ENCODE measurements around the gene MOB2. TPM values are rescaled to one million over a fixed set of nuclear protein-coding genes. Genes with fewer than 3 reads are reported as not detected.

MOB2 gene
- total and polyA plus RNA-seq, 2 donors (not counting 1 experiment from before 2014, with no cell fraction given): 13.1 to 30.1 TPM

- no peak overlapping the region for H3K4me2 ChIP-seq (ENCODE audit: extremely low read depth, insufficient read depth, low read length)
- DNase-seq (ENCODE audit: low read depth in 2 of 2): no peak
These were observed 18.0 kb downstream of the MOB2 start for GRCh38 chr11:1468473-1469066.

GRCh38 chr11:1468002-1468401, 18.6 kb downstream of the MOB2 start:
- Histone ChIP-seq H3K36me3 (ENCODE audit: control insufficient read depth, insufficient read depth, low read length) (peaks cover 1% of the 10 kb centered on the region), H3K27ac (ENCODE audit: insufficient read depth, low read length) (no peak overlapping the region), H3K4me1 (ENCODE audit: control insufficient read depth, extremely low read depth, insufficient read depth, low read length) (no peaks in the 10 kb centered on the region), H3K79me2 (ENCODE audit: control insufficient read depth, insufficient read depth, low read length) (no peaks in the 10 kb centered on the region), H3K9me3 (ENCODE audit: control insufficient read depth, insufficient read depth, low read depth, low read length) (no peaks in the 10 kb centered on the region), H3K27me3 (ENCODE audit: control insufficient read depth, insufficient read depth, low read length) (no peaks in the 10 kb centered on the region), H3K4me2 (ENCODE audit: extremely low read depth, insufficient read depth, low read length) (no peak overlapping the region), H3K9ac (ENCODE audit: insufficient read depth, low read length) (no peak overlapping the region), H2AFZ (ENCODE audit: low read length) (no peak overlapping the region), H3K4me3 (replicated peaks in 1 of 4; ENCODE audit: control extremely low read depth in 1 of 4, insufficient read depth in 1 of 4, low read depth in 3 of 4, low read length in 4 of 4) (no peak overlapping the region), H4K20me1 (ENCODE audit: control insufficient read depth, extremely low read depth, insufficient read depth, low read length) (no peaks in the 10 kb centered on the region)
- no peak for DNase-seq (ENCODE audit: low read depth in 2 of 2)
- TF ChIP-seq CTCF (conservative IDR thresholded peaks at IDR 0.05 in 1 of 2, IDR thresholded peaks at IDR 0.05 in 1 of 2; ENCODE audit: low read depth in 1 of 2, low read length in 2 of 2) (no peak), EZH2 (IDR thresholded peaks at IDR 0.05; ENCODE audit: low read length, missing control alignments) (no peak)

More at GRCh38 chr11:1468473-1469066, 18.0 kb downstream of the MOB2 start:
- Histone ChIP-seq H3K4me1 (ENCODE audit: control insufficient read depth, extremely low read depth, insufficient read depth, low read length) (no peaks in the 10 kb centered on the region), H3K9me3 (ENCODE audit: control insufficient read depth, insufficient read depth, low read depth, low read length) (no peaks in the 10 kb centered on the region), H4K20me1 (ENCODE audit: control insufficient read depth, extremely low read depth, insufficient read depth, low read length) (no peaks in the 10 kb centered on the region), H3K27ac (ENCODE audit: insufficient read depth, low read length) (no peak overlapping the region), H3K36me3 (ENCODE audit: control insufficient read depth, insufficient read depth, low read length) (peaks cover 1% of the 10 kb centered on the region), H3K79me2 (ENCODE audit: control insufficient read depth, insufficient read depth, low read length) (no peaks in the 10 kb centered on the region), H3K27me3 (ENCODE audit: control insufficient read depth, insufficient read depth, low read length) (no peaks in the 10 kb centered on the region), H3K9ac (ENCODE audit: insufficient read depth, low read length) (no peak overlapping the region), H3K4me3 (replicated peaks in 1 of 4; ENCODE audit: control extremely low read depth in 1 of 4, insufficient read depth in 1 of 4, low read depth in 3 of 4, low read length in 4 of 4) (no peak overlapping the region), H2AFZ (ENCODE audit: low read length) (no peak overlapping the region)
- no peak for TF ChIP-seq CTCF (conservative IDR thresholded peaks at IDR 0.05 in 1 of 2, IDR thresholded peaks at IDR 0.05 in 1 of 2; ENCODE audit: low read depth in 1 of 2, low read length in 2 of 2)

- Histone ChIP-seq H3K4me2 (ENCODE audit: extremely low read depth, insufficient read depth, low read length) (no peak overlapping the region), H3K27ac (ENCODE audit: insufficient read depth, low read length) (no peak overlapping the region), H3K4me3 (replicated peaks in 1 of 4; ENCODE audit: control extremely low read depth in 1 of 4, insufficient read depth in 1 of 4, low read depth in 3 of 4, low read length in 4 of 4) (no peak overlapping the region), H3K36me3 (ENCODE audit: control insufficient read depth, insufficient read depth, low read length) (peaks cover 1% of the 10 kb centered on the region), H2AFZ (ENCODE audit: low read length) (no peak overlapping the region), H4K20me1 (ENCODE audit: control insufficient read depth, extremely low read depth, insufficient read depth, low read length) (no peaks in the 10 kb centered on the region), H3K79me2 (ENCODE audit: control insufficient read depth, insufficient read depth, low read length) (no peaks in the 10 kb centered on the region), H3K4me1 (ENCODE audit: control insufficient read depth, extremely low read depth, insufficient read depth, low read length) (no peaks in the 10 kb centered on the region), H3K9ac (ENCODE audit: insufficient read depth, low read length) (no peak overlapping the region), H3K27me3 (ENCODE audit: control insufficient read depth, insufficient read depth, low read length) (no peaks in the 10 kb centered on the region), H3K9me3 (ENCODE audit: control insufficient read depth, insufficient read depth, low read depth, low read length) (no peaks in the 10 kb centered on the region)
- no peak for DNase-seq (ENCODE audit: low read depth in 2 of 2)
- TF ChIP-seq EZH2 (IDR thresholded peaks at IDR 0.05; ENCODE audit: low read length, missing control alignments) (no peak), CTCF (conservative IDR thresholded peaks at IDR 0.05 in 1 of 2, IDR thresholded peaks at IDR 0.05 in 1 of 2; ENCODE audit: low read depth in 1 of 2, low read length in 2 of 2) (no peak)
These were observed 19.3 kb downstream of the MOB2 start for GRCh38 chr11:1467270-1467669.
